ENCODE results near the gene E4F1.
A peak's percentile ranks its signal among the peaks of the same experiment; 100 is the strongest.

E4F1 gene

DNA sequence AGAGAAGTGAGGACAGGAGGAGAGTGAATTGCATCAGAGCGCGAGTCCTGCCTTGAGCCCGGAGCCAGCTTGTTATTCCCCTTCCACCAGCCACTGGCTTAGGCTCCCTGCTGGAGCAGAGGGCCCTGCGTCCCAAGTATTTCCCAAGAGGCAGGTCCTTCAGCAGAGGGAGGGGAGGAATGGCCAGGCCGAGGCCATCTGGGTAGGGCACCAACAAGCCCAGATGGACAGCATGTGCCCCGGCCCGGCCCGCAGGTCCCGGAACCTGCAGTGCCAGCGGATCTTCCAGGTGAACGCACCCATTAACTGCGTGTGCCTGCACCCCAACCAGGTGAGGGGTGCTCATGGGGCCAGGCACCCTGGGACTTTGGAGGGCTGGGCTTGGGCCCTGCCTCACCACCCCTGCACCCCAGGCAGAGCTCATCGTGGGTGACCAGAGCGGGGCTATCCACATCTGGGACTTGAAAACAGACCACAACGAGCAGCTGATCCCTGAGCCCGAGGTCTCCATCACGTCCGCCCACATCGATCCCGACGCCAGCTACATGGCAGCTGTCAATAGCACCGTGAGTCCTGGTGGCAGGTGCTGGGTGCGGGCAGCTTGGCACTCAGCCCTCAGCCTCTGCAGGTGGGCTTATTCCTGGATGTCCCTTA lies 16.5 kb upstream of the E4F1 start:
- Histone ChIP-seq H3K36me3 (replicated peaks; ENCODE audit: low read depth, low read length) (peaks cover 15% of the 10 kb centered on the region), H3K4me1 (ENCODE audit: low read length) (peaks cover 13% of the 10 kb centered on the region), H3K27me3 (ENCODE audit: low read depth, low read length) (no peaks in the 10 kb centered on the region), H3K9ac (ENCODE audit: low read length) (no peak overlapping the region), H3K79me2 (ENCODE audit: low read length) (peaks cover 17% of the 10 kb centered on the region), H3K4me2 (ENCODE audit: low read length) (peak overlapping the region; percentile 87), H3K4me3 (ENCODE audit: low read length) (peak overlapping the region; percentile 83), H4K20me1 (ENCODE audit: insufficient read depth, low read length) (no peaks in the 10 kb centered on the region), H3K27ac (ENCODE audit: low read length) (no peak overlapping the region), H2AFZ (ENCODE audit: low read depth, low read length) (no peak overlapping the region), H3K9me3 (ENCODE audit: insufficient read depth, low read length) (no peaks in the 10 kb centered on the region)
- no peak for TF ChIP-seq EZH2phosphoT487 (IDR thresholded peaks at IDR 0.05; ENCODE audit: low read depth)
- TF ChIP-seq, protein P1, sequence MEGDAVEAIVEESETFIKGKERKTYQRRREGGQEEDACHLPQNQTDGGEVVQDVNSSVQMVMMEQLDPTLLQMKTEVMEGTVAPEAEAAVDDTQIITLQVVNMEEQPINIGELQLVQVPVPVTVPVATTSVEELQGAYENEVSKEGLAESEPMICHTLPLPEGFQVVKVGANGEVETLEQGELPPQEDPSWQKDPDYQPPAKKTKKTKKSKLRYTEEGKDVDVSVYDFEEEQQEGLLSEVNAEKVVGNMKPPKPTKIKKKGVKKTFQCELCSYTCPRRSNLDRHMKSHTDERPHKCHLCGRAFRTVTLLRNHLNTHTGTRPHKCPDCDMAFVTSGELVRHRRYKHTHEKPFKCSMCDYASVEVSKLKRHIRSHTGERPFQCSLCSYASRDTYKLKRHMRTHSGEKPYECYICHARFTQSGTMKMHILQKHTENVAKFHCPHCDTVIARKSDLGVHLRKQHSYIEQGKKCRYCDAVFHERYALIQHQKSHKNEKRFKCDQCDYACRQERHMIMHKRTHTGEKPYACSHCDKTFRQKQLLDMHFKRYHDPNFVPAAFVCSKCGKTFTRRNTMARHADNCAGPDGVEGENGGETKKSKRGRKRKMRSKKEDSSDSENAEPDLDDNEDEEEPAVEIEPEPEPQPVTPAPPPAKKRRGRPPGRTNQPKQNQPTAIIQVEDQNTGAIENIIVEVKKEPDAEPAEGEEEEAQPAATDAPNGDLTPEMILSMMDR (IDR thresholded peaks at IDR 0.05; ENCODE audit: low read depth, low read length): no peak

DNA sequence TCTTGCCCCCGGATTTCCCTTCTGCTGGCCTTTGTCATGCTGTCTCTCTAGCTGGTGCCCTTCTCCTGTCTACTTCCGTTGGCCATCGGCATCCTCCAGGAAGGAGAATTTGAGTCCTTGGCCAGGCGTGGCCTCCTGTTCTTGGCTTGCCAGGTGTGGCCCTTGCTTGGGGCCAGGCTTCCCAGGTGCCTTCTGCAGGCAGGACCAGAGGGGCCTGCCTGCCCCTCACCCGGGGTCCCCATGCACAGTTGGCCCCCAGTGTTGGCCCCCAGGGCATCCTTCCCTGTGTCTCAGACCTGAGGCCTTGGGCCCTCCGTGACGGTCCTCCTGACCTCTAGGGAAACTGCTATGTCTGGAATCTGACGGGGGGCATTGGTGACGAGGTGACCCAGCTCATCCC lies 15.5 kb upstream of the E4F1 start:
- TF ChIP-seq, protein P1 (IDR thresholded peaks at IDR 0.05; ENCODE audit: low read depth, low read length): no peak
- no peak for TF ChIP-seq EZH2phosphoT487 (IDR thresholded peaks at IDR 0.05; ENCODE audit: low read depth)
- Histone ChIP-seq H3K4me3 (ENCODE audit: low read length) (no peak overlapping the region), H4K20me1 (ENCODE audit: insufficient read depth, low read length) (peaks cover 4% of the 10 kb centered on the region), H3K9ac (ENCODE audit: low read length) (no peak overlapping the region), H3K27ac (ENCODE audit: low read length) (no peak overlapping the region), H3K9me3 (ENCODE audit: insufficient read depth, low read length) (no peaks in the 10 kb centered on the region), H2AFZ (ENCODE audit: low read depth, low read length) (no peak overlapping the region), H3K79me2 (ENCODE audit: low read length) (peaks cover 21% of the 10 kb centered on the region), H3K4me1 (ENCODE audit: low read length) (peaks cover 16% of the 10 kb centered on the region), H3K4me2 (ENCODE audit: low read length) (no peak overlapping the region), H3K36me3 (replicated peaks; ENCODE audit: low read depth, low read length) (peaks cover 23% of the 10 kb centered on the region), H3K27me3 (ENCODE audit: low read depth, low read length) (no peaks in the 10 kb centered on the region)

DNA sequence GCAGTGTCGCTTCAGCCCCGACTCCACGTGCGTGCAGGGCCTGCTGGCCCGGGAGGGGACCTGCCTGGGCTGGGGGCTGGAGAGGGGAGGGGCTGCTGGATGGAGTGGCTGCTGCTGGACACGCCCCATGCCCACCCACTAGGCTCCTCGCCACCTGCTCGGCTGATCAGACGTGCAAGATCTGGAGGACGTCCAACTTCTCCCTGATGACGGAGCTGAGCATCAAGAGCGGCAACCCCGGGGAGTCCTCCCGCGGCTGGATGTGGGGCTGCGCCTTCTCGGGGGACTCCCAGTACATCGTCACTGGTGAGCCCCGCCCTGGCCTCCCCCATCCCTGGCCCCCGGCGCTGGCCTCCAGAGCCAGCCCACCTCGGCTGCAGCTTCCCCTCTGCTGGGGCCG lies 15.1 kb upstream of the E4F1 start:
- Histone ChIP-seq H3K4me1 (ENCODE audit: low read length) (peaks cover 20% of the 10 kb centered on the region), H3K79me2 (ENCODE audit: low read length) (peaks cover 26% of the 10 kb centered on the region), H3K9ac (ENCODE audit: low read length) (no peak overlapping the region), H3K27ac (ENCODE audit: low read length) (no peak overlapping the region), H3K36me3 (replicated peaks; ENCODE audit: low read depth, low read length) (peaks cover 25% of the 10 kb centered on the region), H3K9me3 (ENCODE audit: insufficient read depth, low read length) (no peaks in the 10 kb centered on the region), H3K4me3 (ENCODE audit: low read length) (no peak overlapping the region), H2AFZ (ENCODE audit: low read depth, low read length) (no peak overlapping the region), H4K20me1 (ENCODE audit: insufficient read depth, low read length) (peaks cover 7% of the 10 kb centered on the region), H3K27me3 (ENCODE audit: low read depth, low read length) (no peaks in the 10 kb centered on the region), H3K4me2 (ENCODE audit: low read length) (no peak overlapping the region)
- no peak for TF ChIP-seq EZH2phosphoT487 (IDR thresholded peaks at IDR 0.05; ENCODE audit: low read depth)
- TF ChIP-seq, protein P1 (IDR thresholded peaks at IDR 0.05; ENCODE audit: low read depth, low read length): no peak

DNA sequence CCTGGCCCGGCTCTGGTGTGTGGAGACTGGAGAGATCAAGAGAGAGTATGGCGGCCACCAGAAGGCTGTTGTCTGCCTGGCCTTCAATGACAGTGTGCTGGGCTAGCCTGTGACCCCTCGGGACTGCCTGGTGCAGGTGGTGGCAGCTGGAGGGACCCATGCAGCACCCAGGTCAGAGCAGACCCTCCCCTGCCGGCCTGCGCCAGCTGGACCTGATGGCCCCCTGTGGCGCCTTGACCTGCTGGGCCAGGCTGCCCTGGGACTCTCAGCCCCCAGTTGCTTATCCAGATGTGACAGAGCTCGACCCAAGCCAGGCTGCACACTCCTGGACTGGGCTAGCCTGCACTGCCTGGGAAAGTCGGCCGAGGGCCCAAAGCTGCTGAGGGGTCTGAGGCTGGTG lies 14.6 kb upstream of the E4F1 start:
- Histone ChIP-seq H3K4me2 (ENCODE audit: low read length) (no peak overlapping the region), H3K4me3 (ENCODE audit: low read length) (no peak overlapping the region), H3K27ac (ENCODE audit: low read length) (no peak overlapping the region), H3K9ac (ENCODE audit: low read length) (no peak overlapping the region), H3K79me2 (ENCODE audit: low read length) (peaks cover 30% of the 10 kb centered on the region), H2AFZ (ENCODE audit: low read depth, low read length) (no peak overlapping the region), H3K36me3 (replicated peaks; ENCODE audit: low read depth, low read length) (peaks cover 25% of the 10 kb centered on the region), H4K20me1 (ENCODE audit: insufficient read depth, low read length) (peaks cover 7% of the 10 kb centered on the region), H3K4me1 (ENCODE audit: low read length) (peaks cover 25% of the 10 kb centered on the region), H3K27me3 (ENCODE audit: low read depth, low read length) (no peaks in the 10 kb centered on the region), H3K9me3 (ENCODE audit: insufficient read depth, low read length) (no peaks in the 10 kb centered on the region)
- TF ChIP-seq EZH2phosphoT487 (IDR thresholded peaks at IDR 0.05; ENCODE audit: low read depth): no peak
- TF ChIP-seq, protein P1 (IDR thresholded peaks at IDR 0.05; ENCODE audit: low read depth, low read length): no peak

Data from OCI-LY3 (cell line).